HG03558 (cell line): ENCODE measurements around the gene SIX5.

Experiments used
- ATAC-seq: cut with Tn5 transposase; IDR thresholded peaks from one replicate; pipeline ENCODE4 v1.9.1; 2021; ENCODE audit warnings: moderate number of reproducible peaks; ENCODE audit not compliant: unreplicated experiment; ENCODE audit errors: extremely low read depth

The SIX5 gene

DNA sequence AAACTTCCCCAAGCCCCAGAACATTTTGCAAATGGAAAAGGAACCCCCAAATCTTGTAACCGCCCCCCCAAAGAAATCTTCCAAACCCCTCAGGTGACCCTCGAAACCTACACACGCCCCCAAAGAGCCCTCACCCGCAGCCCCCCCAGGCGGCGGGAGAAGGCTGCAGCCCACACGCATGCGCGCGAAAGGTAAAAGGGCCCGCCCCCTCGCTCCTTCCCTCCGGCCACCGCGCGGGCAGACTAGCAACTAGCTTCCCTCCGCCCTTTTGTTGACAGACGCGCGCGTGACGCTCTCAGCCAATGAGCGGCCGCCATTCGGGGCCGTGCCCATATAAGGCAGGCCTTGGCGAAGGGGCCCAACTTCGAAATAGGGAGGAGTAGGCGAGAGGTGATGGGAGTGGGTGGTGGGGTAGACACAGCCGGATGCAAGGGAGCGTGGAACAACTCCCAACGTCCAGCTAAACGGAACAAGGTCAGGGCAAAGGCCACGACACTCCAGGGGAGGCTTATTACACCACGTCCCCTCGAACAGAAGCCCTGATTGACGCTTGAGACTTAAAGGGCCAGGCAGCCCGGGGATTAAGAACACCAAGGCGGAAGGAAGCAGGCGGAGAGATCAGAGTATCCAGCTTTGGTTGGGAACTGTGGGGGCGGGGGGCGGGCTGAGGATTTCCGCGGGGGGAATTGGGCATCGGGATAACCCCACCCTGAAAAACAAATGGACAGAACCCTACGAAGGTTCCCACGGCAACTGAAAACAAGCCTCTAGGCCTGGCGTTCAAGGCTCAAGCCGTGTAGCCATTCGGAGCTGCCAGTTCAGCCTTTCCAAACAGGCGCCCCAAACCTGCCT, 51.7 kb downstream of the SIX5 start:
- ATAC-seq = peak; percentile 79

DNA sequence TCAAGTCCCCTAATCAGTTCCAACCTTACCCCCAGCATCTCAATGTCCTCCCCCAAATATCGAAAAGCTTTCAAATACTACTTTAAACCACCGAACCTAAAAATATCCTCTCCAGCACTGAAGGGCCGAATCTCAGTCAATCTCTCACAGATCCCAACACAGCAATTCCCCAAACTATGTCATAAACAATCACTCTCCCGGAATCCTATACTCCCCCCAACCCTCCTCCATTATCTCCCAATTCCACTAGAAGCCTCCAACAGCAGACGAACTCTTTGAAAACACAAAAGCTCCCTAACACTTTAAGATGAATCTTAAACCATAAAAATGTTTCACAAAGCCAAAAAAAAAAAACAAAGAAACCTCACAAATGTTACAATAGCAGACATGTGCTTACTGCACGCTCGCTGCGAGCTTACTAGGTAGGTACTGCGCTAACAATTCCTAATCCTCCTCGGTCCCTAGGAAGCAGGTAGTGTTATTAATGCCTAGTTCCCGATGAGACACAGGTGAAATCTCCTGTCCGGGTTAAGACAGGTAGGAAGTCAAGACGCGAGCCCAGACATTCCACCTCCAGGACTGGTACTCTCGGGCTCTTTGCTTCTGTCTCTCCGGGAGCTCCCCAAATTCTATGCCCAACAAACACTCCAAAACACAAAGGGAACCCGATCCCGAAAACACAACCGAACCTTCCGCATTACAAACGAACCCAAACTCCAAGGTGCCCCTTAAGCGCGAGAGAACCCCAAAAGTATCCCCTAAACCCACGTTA, 52.5 kb downstream of the SIX5 start:
- no peak for ATAC-seq

DNA sequence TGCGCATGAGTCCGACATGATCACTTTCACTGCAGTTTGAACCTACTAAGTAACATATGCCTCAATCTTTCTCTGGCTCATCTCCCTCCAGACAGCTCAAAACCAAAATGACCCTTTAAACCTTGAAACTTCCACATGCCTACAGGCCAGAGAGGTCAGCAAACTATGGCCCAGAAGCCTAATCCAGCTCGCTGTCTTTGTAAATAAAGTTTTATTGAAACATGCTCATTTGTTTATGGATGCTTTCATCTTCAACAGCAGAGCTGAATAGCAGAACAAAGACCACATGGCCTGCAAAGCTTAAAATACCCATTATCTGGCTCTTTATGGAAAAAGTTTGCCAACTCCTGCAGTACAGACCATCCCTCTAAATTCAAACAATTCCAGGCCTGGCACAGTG, 53.9 kb downstream of the SIX5 start:
- no peak for ATAC-seq
